SK-N-MC (cell line): ENCODE data around the gene CDK9.
"Not testable (repeated sequence)": the region's sequence is repeated elsewhere in the genome, so short reads cannot be mapped to it uniquely, and the experiment has no call there.

Experiments used
- DNase-seq: peaks from one replicate; pipeline ENCODE4 v3.0.0-alpha.2; 2011; ENCODE audit warnings: low read depth, low spot score
- H3K27ac ChIP-seq: fragments of 200-600 bp; sonication (generic); 2 replicates; pipeline ENCODE4 v1.5.1; 2016; ENCODE audit warnings: mixed run types
- H3K36me3 ChIP-seq: fragments of 200-600 bp; sonication (generic); 2 replicates; pipeline ENCODE4 v1.6.1; 2017; ENCODE audit warnings: antibody characterized with exemption, low read length, mixed read lengths; ENCODE audit not compliant: insufficient read depth
- H3K4me3 ChIP-seq: fragments of 200-600 bp; sonication (generic); 2 replicates; pipeline ENCODE4 v1.5.1; 2016
- H3K9ac ChIP-seq: fragments of 200-600 bp; sonication (generic); 2 replicates; pipeline ENCODE4 v1.8.0; 2017; ENCODE audit warnings: mixed run types, mixed read lengths; ENCODE audit not compliant: insufficient read length
- H3K9me3 ChIP-seq: fragments of 200-600 bp; sonication (generic); 2 replicates; pipeline ENCODE4 v1.6.1; 2017; ENCODE audit warnings: low read depth, mild to moderate bottlenecking, antibody characterized with exemption, low read length, moderate library complexity, mixed read lengths
- EZH2 ChIP-seq: fragments of 200-600 bp; sonication (generic); IDR thresholded peaks from one replicate; pipeline ENCODE4 v1.6.1; 2017; ENCODE audit warnings: antibody characterized with exemption
- FOXP2 ChIP-seq: optimal IDR thresholded peaks from 2 replicates; pipeline ENCODE3; 2011; ENCODE audit warnings: mild to moderate bottlenecking, moderate library complexity; ENCODE audit not compliant: insufficient read depth; ENCODE audit errors: extremely low read length, control extremely low read depth
- POLR2AphosphoS5 ChIP-seq: IDR thresholded peaks from 2 replicates; pipeline ENCODE4 v1.6.1; 2012; ENCODE audit warnings: mild to moderate bottlenecking, low read depth, low read length, borderline replicate concordance

The CDK9 gene

DNA sequence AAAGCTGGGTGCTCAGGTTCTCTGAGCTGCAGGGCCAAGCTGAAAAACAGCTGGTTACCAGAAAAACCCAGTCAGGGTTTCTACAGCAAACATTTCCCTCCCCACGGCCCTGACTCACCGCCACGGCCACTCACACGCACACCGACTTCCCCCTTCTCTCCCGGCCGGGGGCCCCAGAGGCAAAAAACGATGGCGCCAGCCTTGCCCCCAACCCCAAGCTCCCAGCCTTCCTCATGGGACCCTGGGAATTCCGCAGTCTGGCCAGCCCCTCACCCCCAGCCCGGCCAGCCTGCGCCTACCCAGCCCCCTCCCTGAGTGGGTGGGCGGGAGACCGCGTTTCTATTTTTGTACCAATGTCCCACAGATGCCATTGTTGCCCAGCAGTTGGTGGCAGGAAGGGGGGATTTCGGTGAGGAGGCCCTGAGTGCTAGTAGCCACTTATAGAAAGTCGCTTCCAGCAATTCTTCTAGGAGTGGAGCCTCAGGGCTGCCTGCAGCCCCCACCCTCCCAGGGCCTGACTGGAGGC is 50.2 kb downstream of the CDK9 start:
- H3K9ac ChIP-seq = no peak overlapping the region
- no peak overlapping the region for H3K27ac ChIP-seq
- no peak overlapping the region for H3K4me3 ChIP-seq
- DNase-seq = no peak
- H3K9me3 ChIP-seq = no peaks in the 10 kb centered on the region
- TF ChIP-seq FOXP2 = no peak
- no peak for TF ChIP-seq POLR2AphosphoS5
- TF ChIP-seq EZH2 = no peak
- H3K36me3 ChIP-seq = no peaks in the 10 kb centered on the region

DNA sequence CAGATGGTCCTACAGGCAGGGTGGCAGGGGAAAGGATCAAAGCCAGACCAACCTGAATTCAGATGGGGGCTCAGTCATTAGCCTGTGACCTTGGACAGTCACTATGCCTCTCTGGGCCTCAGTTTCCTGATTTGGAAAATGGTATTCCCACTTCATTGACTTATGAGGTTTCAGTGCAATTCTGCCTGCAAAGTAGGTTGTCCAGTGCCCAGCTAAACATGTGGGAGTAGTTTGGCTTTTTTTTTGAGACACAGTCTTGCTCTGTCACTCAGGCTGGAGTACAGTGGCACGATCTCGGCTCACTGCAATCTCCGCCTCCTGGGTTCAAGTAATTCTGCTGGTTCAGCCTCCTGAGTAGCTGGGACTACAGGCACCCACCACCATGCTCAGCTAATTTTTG is 50.7 kb downstream of the CDK9 start:
- not testable (repeated sequence) for H3K4me3 ChIP-seq, H3K9me3 ChIP-seq, H3K9ac ChIP-seq, H3K27ac ChIP-seq, DNase-seq, H3K36me3 ChIP-seq

DNA sequence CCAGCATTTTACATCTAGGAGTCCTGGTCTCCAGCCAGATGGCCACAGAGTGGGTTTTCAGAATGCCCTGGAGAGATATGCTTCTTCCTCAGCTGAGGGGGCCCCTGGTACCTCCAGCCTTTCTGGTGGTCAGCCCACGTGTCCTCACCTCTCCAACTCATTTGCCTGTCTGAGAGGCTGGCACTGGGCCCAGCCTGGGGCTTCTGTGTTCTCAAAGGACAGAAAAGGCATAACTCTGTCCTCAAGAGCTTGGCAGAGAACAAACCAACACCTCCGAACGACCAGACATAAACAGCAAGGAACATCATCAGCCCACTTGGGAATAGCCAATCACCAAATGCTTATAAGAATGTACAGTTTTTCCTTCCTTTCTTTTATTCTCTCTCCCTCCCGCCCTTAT is 51.5 kb downstream of the CDK9 start:
- Histone ChIP-seq H3K27ac (no peak overlapping the region), H3K36me3 (no peaks in the 10 kb centered on the region), H3K9me3 (no peaks in the 10 kb centered on the region), H3K4me3 (no peak overlapping the region), H3K9ac (no peak overlapping the region)
- DNase-seq = no peak
- no peak for TF ChIP-seq POLR2AphosphoS5
- TF ChIP-seq FOXP2 = no peak
- no peak for TF ChIP-seq EZH2

DNA sequence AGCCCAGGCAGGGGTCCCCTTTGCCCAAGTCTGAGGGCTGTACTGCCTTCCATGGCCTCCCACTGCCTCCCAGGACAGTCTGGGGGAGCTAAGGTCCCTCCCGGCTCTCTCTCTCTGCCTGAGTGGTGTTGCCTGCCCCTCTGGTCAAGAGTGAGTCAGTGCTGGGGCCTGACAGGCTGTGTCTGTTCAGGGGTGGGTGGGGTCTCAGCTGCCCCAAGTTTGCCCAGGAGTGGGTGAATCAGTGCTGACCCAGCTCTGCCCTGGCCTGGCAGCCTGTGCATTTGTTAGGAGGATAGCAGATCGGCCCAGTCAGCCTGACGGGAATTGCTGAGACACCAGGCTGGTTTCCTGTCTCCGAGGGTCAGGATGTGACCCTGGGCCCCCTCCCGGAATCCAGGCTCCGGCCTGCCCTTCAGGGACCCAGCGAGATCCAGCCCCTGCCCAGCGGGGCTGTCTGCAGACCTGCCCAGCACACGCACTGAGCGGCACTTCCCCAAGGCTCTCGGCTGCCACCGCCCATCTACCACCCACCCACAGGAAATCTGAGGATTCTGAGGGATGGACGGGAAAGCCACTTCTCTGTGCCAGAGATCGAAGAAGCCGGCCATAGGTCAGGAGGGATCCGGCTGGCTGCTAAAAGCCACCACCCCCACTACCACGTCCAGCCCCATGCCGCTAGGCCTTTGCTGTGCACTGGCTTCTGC is 52.7 kb downstream of the CDK9 start:
- H3K36me3 ChIP-seq = no peaks in the 10 kb centered on the region; the same call in 1 of the 2 replicates
- no peaks in the 10 kb centered on the region for H3K9me3 ChIP-seq
- no peak overlapping the region for H3K27ac ChIP-seq
- no peak for DNase-seq
- no peak overlapping the region for H3K4me3 ChIP-seq
- no peak overlapping the region for H3K9ac ChIP-seq
- no peak for TF ChIP-seq POLR2AphosphoS5
- no peak for TF ChIP-seq FOXP2
- TF ChIP-seq EZH2 = no peak
